GM18526 (cell line): Measurements from ENCODE around the gene KRTAP8-1.

Experiments
- POLR2A ChIP-seq: IDR thresholded peaks from 3 replicates; pipeline ENCODE4 v1.6.1; 2011; ENCODE audit not compliant: insufficient read length; ENCODE audit errors: extremely low read depth

KRTAP8-1 gene, protein sequence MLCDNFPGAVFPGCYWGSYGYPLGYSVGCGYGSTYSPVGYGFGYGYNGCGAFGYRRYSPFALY

DNA sequence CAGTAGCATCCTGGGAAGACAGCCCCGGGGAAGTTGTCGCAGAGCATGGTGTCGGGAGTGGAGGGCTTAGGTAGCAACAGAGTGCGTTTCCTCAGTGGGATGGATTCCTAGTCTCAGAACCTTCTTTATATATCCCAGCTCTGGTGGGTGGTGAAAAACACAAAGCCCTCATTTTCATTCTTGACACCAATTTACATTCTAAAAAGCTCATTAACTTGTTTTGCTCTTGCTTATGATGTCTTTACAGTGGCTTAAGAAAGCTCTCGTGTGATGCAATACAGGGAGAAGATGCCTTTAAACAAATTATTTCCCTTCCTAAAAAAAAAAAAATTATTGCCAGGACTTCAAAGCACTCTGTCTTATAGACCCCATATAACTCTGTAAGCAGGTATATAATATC, at the start of gene KRTAP8-1:
KRTAP8-1 (minus strand) TSS at position 101 of the 400 bp plus-strand sequence; CDS start at position 47, 54 bp downstream.
- no peak for TF ChIP-seq POLR2A

DNA sequence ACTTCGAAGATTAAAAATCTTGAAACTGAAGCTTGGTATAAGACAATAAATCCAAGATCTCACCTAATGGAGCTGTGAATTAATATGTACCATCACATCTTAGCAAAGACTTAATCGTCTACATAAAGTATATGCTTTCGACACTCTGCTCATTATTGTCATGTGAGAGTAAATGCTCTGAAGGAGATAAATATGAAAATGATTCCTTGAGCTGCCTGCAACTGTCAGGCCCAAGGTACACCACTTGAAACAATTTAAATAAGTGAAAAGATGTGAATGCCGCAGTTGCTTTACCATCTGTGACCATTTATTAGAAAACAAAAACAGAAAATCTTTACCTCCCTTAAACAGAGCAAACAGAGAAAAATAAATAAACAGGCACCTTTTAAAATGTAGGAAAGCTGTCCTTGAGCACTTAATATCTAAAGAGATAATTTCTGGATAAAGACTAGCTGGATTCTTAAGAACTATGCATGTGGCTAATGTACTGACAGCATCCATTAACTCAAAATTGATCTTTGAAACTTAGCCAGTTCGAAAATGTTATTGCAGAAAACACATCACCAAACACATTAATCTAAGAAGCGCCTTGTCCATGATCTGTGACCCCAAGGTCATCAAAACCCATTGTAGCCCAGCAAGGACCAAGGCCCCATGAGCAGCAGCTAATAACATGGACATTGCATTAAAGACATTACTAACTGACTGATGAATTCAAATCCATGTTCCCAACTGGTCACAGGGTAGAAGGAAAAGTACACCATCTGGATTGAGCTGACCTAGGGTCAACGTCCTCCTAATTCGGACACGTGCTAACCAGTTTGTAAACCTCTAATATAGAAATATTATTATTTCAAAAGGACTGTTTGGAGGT, 34.8 kb upstream of the KRTAP8-1 start:
- TF ChIP-seq POLR2A, result no peak

DNA sequence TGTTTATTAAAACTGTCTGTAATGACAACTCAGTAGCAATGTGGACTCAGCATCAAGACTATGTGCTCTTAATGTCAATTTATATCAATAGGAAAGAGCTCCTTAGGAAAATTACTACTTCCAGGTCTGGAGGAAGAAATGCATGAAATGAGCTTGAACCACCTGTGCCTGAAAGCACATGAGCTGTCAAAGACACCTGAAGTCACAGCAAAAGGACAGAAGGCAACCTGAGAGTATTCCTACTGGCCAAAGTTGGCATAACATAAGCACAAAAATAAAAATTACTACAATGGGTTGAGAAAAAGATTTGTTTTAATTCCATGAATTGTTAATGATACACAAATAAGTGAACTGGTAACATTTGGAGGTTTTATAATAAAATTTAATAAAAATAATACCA, 29.9 kb upstream of the KRTAP8-1 start:
- TF ChIP-seq POLR2A, result no peak

DNA sequence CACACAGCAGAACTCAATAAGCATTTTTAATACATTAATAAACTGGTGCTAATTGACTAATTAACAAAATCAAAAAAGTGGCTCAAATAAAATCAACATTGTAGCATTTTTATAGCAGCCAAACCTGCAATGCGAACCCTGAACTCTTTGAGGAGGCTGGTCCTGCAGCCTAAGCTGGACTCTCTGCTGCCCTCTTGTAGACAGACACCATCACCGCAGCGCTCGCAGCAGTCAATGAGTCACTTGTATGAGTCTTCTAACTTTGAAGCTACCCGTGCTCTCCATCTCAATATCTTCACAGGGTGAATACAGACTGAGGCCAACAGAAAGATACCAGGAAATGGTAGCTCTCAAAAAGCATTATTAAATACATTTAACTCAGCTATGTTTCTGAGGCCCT, 26.2 kb upstream of the KRTAP8-1 start:
- TF ChIP-seq POLR2A, result no peak

DNA sequence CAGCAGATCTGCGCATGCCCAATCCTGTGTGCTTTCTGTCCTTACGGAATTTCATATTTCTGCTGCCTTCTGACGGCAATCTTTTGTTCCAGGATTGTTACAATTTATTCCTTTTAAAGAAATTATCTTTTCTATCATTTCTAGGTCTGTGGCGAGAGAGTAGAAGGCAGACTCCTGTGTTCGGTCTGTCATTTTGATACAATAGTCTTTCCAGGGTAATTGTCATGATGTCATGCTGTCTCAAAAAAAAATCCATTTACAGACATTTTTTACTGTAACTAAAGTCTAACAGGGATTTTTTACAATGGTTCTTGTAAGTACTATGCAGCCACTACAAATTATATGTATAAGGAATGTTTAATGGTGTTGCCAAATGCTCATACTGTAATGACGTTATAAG, 25.5 kb upstream of the KRTAP8-1 start:
- TF ChIP-seq POLR2A, result no peak

DNA sequence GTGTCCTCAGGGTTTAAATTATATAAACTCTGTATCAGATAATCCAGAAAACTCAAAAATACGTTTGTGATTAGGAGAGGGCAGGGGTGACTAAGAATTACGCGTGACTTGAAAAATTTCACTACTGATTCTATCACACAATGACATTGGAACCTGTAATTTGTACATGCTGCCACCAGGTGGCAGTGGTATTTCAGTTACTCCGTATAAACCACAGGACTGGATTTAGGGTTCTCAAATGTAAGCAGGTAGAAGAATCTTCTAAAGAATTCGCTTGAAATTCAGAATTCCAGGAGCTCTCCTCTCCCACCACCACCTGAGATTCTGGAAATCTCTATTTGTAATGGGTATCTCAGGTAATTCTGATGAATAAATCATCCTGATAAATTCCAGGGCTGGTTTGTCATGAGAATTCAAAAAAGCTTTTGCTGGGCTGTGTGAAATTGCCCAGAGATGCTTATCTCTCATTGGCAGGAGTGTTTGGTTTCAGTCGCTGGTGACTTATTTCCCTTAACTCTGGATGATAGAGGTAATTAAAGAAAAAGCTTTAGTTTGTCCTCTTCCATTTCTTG, 18.2 kb upstream of the KRTAP8-1 start:
- TF ChIP-seq POLR2A, result no peak

DNA sequence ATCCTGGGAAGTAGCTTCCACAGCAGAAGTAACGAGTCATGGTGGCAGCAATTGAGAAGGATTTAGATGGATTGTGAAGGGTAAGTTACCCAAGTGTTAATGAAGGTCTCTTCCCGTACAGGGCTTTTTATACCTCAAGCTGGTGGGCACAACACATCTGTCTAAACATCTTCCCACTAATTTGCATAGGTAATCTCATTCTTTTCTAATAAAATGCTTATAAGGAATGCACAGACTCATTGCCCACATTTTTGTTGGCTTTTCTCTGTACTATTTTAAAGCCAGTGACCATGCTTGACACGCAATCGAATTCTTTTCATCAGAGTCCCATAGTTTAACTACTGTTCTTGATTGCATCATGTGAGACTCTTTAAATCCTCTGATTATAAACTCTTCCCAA, 16.6 kb upstream of the KRTAP8-1 start, which contains the start of gene KRTAP7-1:
KRTAP7-1 (minus strand) TSS at position 101 of the 400 bp plus-strand sequence; CDS start at position 40, 61 bp downstream.
- no peak for TF ChIP-seq POLR2A

DNA sequence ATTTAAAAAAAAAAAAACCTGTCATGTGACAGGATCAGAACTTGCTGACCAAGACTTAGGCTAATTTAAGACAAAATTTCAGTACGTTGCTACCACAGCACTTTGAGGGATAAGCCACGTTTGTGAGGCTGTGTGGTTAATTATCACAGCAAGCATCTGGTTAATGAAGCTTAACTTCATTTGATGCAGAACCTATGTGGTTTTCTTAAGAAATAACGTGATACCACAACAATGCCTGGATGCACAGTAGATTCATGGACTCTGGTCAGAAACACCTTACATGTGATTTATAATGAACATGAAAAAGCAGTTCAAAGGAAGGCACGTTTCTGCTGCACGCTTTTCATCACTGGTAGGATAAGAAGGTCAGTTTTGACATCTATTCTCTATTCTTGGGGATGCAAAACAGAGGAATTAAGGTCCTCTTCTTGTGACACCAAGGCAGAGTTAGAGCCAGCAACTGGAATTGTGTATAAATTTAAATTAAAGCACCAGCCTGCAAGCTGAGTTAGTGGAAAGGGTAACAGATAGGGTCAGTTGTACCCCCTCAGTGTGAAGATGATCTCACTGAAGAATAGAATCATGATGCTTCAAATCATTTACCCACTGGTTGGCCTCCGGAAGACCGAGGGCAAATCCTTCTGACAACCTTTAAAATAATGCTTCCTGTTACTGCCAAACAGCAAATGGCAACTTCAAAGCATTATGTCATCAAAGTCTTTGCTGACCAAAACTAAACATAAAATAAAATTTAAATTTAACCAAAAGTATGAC, 6.0 kb upstream of the KRTAP8-1 start:
- no peak for TF ChIP-seq POLR2A

DNA sequence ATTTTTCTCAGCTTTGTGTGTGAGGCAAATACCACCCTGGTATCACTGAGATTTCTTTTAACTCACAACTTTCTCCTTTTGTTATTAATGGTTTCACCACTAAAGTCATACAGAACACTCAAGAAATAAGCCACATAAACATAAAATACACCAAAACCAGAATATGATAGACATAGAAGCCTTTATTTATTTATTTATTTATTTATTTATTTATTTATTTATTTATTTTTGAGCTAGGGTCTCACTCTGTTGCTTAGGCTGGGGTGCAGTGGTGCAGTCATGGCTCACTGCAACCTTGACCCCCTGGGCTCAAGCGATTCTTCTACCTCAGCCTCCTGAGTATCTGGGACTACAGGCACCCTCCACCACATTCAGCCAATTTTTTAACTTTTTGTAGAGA, 12.5 kb downstream of the KRTAP8-1 start:
- no peak for TF ChIP-seq POLR2A

DNA sequence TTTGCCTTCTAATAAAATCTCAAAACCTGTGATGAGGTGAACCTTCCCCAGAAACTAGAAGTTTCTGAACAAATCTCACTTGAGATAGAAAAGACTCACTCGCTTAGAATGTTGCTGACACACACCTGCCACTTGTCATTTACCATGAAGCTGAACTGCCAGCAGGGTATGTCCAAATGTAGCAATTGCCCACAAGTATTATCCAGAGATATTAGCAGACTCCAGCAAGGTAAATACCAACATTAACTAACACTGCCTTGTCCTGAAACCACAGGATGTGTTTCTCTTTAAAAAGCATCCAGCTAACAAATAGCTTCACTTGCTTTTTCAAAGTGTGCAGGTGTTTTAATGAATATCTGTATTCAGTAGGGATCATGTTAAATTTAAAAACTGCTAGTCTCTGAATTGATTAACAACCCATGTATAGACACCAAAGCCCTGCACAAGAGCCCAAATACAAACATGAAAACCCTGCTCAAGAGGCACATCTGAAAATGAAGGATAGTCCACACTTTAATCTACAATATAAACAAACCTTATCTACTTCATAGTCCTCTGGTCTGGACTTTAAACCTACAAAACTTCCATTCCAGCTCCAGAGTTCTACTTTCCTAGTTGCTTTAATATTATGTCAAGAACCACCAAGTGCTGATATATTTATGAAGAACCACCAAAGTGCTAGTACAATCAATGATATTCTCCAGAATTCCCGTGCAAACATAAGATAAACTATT, 19.3 kb downstream of the KRTAP8-1 start:
- TF ChIP-seq POLR2A, result no peak

DNA sequence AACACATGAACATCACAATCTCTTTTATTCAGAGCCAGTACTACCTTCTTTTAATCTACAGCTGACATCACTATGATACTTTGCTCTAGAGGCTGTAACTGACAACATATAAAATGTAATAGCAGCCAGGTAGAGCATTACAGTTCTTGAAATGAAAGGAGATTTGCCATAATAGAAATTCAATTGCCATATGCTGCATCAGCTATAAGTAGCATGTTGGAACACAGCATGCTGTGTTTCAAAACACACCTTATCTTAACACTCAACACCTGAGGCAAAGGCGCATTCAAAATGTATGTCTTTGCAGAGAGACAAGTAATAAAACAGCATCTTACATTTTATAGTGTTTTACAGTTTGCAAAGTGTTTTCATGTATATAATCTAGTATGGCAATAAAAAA, 33.8 kb downstream of the KRTAP8-1 start:
- TF ChIP-seq POLR2A, result no peak

DNA sequence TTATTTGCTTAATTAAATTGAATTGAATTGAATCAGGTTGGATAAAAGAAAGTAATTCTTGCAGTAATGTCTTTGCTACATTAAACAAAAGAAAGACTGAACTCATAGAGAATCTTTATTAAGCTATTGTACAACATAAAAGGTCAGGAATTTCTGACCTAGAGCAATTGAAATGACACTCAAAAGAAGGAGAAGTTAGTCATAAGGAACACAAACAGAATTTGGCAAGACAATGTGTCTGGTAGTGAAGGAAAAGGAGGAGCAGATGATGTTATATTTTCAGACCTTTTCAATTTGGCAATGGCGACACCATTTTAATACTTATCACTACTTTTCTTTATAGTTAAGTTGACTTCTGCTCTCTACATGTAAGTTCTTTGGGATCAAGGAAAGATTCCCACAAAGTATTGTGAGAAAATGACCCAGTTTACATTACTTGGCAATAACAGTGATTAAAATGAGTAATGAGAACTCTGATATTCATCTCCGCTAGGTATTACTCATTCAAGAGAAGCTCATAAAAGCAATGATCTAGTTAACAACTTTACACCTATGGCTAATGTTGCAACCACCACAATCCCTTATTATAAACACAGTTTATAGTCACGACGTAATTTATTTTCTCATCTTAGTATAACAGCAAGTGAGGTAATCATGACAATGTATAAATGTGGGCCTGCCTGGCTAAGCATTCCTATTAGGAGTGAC, 43.2 kb downstream of the KRTAP8-1 start:
- no peak for TF ChIP-seq POLR2A
